Right renal pelvis (tissue), 4 donors: ENCODE data around the gene PCDHA12. TPM values are rescaled to one million over a fixed set of nuclear protein-coding genes. Genes with fewer than 3 reads are reported as not detected.
"Not testable (repeated sequence)": the region's sequence is repeated elsewhere in the genome, so short reads cannot be mapped to it uniquely, and the experiment has no call there.

Source experiments
- DNase-seq, 4 donors: peaks; one replicate each; pipeline ENCODE4 v3.0.0-alpha.2; 2013; ENCODE audit warnings: low read depth in 4 of 4, low spot score in 3 of 4, missing footprints in 1 of 4
- polyA plus RNA-seq, 4 donors: library from polyadenylated mRNA; unstranded; fragments of 120-200 nt; gene quantifications; one replicate each; pipeline ENCODE4 v1.2.1, GENCODE V29; 2013; ENCODE audit not compliant: insufficient read length in 4 of 4

PCDHA12 gene
- polyA plus RNA-seq, result under 1 TPM; 0.03 to 0.24 (median 0.10) TPM

GRCh38 chr5:140875085-140876065, at the start of gene PCDHA12:
Gene PCDHA12, plus strand, starts transcription at chr5:140875308. Its CDS starts 165 bp downstream, at chr5:140875473.
- no peak for DNase-seq

- no peak for DNase-seq
Observed at GRCh38 chr5:140827704-140828361, 47.3 kb upstream of the PCDHA12 start, which contains the start of gene PCDHA6. Gene PCDHA6, plus strand, starts transcription at chr5:140827960. Its CDS starts 132 bp downstream, at chr5:140828092.

GRCh38 chr5:140828362-140828737, 46.8 kb upstream of the PCDHA12 start:
- DNase-seq, result no peak

GRCh38 chr5:140829511-140830501, 45.3 kb upstream of the PCDHA12 start:
- DNase-seq, result not testable (repeated sequence)

- no peak for DNase-seq
Observed at GRCh38 chr5:140833993-140834392, 41.1 kb upstream of the PCDHA12 start, which contains the start of gene PCDHA7. Gene PCDHA7, plus strand, starts transcription at chr5:140834269. Its CDS starts 115 bp downstream, at chr5:140834384.

- not testable (repeated sequence) for DNase-seq
Observed at GRCh38 chr5:140834439-140835008, 40.6 kb upstream of the PCDHA12 start.

- DNase-seq, result no peak
Observed at GRCh38 chr5:140835622-140836510, 39.2 kb upstream of the PCDHA12 start.

- DNase-seq, result peak in 1 of 4 donors; percentile 3
Observed at GRCh38 chr5:140840978-140841962, 33.8 kb upstream of the PCDHA12 start, which contains the start of gene PCDHA8. Gene PCDHA8, plus strand, starts transcription at chr5:140841187. Its CDS starts 135 bp downstream, at chr5:140841322.

- no peak for DNase-seq
Observed at GRCh38 chr5:140842798-140843733, 32.0 kb upstream of the PCDHA12 start.

- not testable (repeated sequence) for DNase-seq
Observed at GRCh38 chr5:140848139-140849102, 26.7 kb upstream of the PCDHA12 start, which contains the start of gene PCDHA9. Gene PCDHA9, plus strand, starts transcription at chr5:140848382. Its CDS starts 114 bp downstream, at chr5:140848496.

GRCh38 chr5:140849831-140850634, 25.1 kb upstream of the PCDHA12 start:
- not testable (repeated sequence) for DNase-seq

- peak in 1 of 4 donors; percentile 2 for DNase-seq
Observed at GRCh38 chr5:140855772-140856674, 19.1 kb upstream of the PCDHA12 start, which contains the start of gene PCDHA10. Gene PCDHA10, plus strand, starts transcription at chr5:140855897. Its CDS starts 152 bp downstream, at chr5:140856049.
